PC-9 (cell line): ENCODE measurements around the gene CHSY3.

Source experiments
- EZH2 ChIP-seq: fragments of 200-600 bp; sonication (generic); IDR thresholded peaks from 2 replicates; pipeline ENCODE4 v1.8.0; 2017; ENCODE audit warnings: antibody characterized with exemption, low read depth
- TF ChIP-seq, protein P1 (sequence below): fragments of 200-600 bp; sonication (generic); conservative IDR thresholded peaks from 2 replicates; pipeline ENCODE4 v1.6.1; 2017; ENCODE audit warnings: mixed run types, antibody characterized with exemption, mild to moderate bottlenecking, moderate library complexity

DNA sequence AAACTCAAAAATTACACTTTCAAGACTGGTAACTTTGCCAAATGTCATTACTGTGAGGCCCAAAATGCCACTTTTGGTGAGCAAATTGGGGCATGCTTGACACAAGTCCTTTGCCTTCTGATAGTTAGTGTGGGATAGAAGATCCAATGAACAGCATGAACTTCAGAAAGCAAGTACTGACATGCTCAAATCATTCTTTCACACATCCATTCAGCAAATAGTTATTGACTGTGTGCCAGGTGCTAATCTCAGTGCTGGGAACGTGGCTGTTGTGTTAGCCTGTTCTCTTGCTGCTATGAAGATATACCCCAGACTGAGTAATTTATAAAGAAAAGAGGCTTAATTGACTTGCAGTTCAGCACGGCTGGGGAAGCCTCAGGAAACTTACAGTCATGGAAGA lies 247.0 kb downstream of the CHSY3 start:
- TF ChIP-seq, protein P1, sequence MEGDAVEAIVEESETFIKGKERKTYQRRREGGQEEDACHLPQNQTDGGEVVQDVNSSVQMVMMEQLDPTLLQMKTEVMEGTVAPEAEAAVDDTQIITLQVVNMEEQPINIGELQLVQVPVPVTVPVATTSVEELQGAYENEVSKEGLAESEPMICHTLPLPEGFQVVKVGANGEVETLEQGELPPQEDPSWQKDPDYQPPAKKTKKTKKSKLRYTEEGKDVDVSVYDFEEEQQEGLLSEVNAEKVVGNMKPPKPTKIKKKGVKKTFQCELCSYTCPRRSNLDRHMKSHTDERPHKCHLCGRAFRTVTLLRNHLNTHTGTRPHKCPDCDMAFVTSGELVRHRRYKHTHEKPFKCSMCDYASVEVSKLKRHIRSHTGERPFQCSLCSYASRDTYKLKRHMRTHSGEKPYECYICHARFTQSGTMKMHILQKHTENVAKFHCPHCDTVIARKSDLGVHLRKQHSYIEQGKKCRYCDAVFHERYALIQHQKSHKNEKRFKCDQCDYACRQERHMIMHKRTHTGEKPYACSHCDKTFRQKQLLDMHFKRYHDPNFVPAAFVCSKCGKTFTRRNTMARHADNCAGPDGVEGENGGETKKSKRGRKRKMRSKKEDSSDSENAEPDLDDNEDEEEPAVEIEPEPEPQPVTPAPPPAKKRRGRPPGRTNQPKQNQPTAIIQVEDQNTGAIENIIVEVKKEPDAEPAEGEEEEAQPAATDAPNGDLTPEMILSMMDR = no peak
- no peak for TF ChIP-seq EZH2
